Measurements from ENCODE around the gene SPECC1. TPM values are rescaled to one million over a fixed set of nuclear protein-coding genes. Genes with fewer than 3 reads are reported as not detected.
"Not testable (repeated sequence)": the region's sequence is repeated elsewhere in the genome, so short reads cannot be mapped to it uniquely, and the experiment has no call there.

SPECC1 gene
- polyA plus RNA-seq, 1 of the 3 experiments (the other 2 are of a cell fraction): 11.2 TPM

DNA sequence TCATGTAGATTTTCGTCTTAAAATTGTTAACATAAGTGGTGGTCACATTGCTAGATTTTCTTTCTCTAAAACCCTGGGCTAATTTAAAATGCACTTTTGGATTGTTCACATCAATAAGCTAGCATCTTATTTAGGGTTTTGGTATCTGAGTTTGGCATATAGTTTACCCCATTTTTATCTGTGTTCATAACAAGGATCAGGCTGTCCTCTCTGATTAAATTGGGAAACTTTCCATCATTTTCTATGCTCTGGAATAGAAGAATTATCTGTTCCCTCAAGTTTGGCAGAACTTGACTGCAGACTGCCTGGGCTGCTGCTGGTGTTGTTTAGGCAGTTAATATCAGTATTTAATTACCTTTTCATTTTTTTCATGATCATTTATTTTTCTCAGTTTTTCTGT is 1.8 kb downstream of the SPECC1 start:
- ChIA-PET POLR2A (no interaction called here), CTCF (interaction anchor here (0.7 to 4.4 kb wide), 13 partner anchors 9 to 126 kb away, joined by 3 to 56 read pairs (median 5); no protein-coding TSS in a partner anchor)
- no peak overlapping the region for H3K4me2 ChIP-seq
- H2AFZ ChIP-seq (ENCODE audit: low read depth): no peak overlapping the region
- H3K9ac ChIP-seq: no peak overlapping the region
- no peaks in the 10 kb centered on the region for H3K9me3 ChIP-seq
- H3K27ac ChIP-seq (ENCODE audit: low read depth in 2 of 2, low read length in 1 of 2): no peak overlapping the region
- no peak for DNase-seq
- H3F3A ChIP-seq (replicated peaks; ENCODE audit: insufficient read depth): peaks cover 18% of the 10 kb centered on the region
- no peaks in the 10 kb centered on the region for H3K79me2 ChIP-seq (ENCODE audit: insufficient read depth)
- no peak overlapping the region for H3K4me3 ChIP-seq (ENCODE audit: low read depth in 2 of 2, low read length in 1 of 2)
- TF ChIP-seq MAX (IDR thresholded peaks at IDR 0.05; ENCODE audit: low read depth): no peak
- no peaks in the 10 kb centered on the region for H3K9me2 ChIP-seq
- no peaks in the 10 kb centered on the region for H3K36me3 ChIP-seq (replicated peaks in 1 of 2; ENCODE audit: control insufficient read depth in 1 of 2, insufficient read depth in 2 of 2, low read length in 1 of 2)
- H4K20me1 ChIP-seq (ENCODE audit: insufficient read depth): no peaks in the 10 kb centered on the region
- 81% methylated on average over 1 of the region's 1 CpG for WGBS (ENCODE audit: low lambda C conversion rate)
- no peaks in the 10 kb centered on the region; the same call in 1 of the 2 replicates for H3K27me3 ChIP-seq (ENCODE audit: insufficient read depth)
- H3K4me1 ChIP-seq (ENCODE audit: control insufficient read depth in 1 of 2, insufficient read depth in 2 of 2, low read depth in 1 of 2, low read length in 1 of 2): peaks cover 0 to 4% of the 10 kb centered on the region in 2 experiments; a peak in 2 of 4 replicates

GRCh38 chr17:20012017-20012536 is 2.9 kb downstream of the SPECC1 start:
- peaks cover 0 to 4% of the 10 kb centered on the region in 2 experiments; a peak in 2 of 4 replicates for H3K4me1 ChIP-seq (ENCODE audit: control insufficient read depth in 1 of 2, insufficient read depth in 2 of 2, low read depth in 1 of 2, low read length in 1 of 2)
- 62% methylated on average over 2 of the region's 2 CpGs for WGBS (ENCODE audit: low lambda C conversion rate)
- H3K36me3 ChIP-seq (replicated peaks in 1 of 2; ENCODE audit: control insufficient read depth in 1 of 2, insufficient read depth in 2 of 2, low read length in 1 of 2): no peaks in the 10 kb centered on the region
- H3K79me2 ChIP-seq (ENCODE audit: insufficient read depth): no peaks in the 10 kb centered on the region
- no peak overlapping the region for H3K9ac ChIP-seq
- H3K9me2 ChIP-seq: no peaks in the 10 kb centered on the region
- H2AFZ ChIP-seq (ENCODE audit: low read depth): no peak overlapping the region
- H3F3A ChIP-seq (replicated peaks; ENCODE audit: insufficient read depth): peaks cover 18% of the 10 kb centered on the region
- H3K27ac ChIP-seq (ENCODE audit: low read depth in 2 of 2, low read length in 1 of 2): no peak overlapping the region
- ChIA-PET POLR2A (no interaction called here), CTCF (interaction anchor here (0.9 to 1.2 kb wide), 3 partner anchors 110 to 213 kb away, joined by 3 read pairs; no protein-coding TSS in a partner anchor)
- no peak overlapping the region for H3K4me3 ChIP-seq (ENCODE audit: low read depth in 2 of 2, low read length in 1 of 2)
- TF ChIP-seq TEAD4 (IDR thresholded peaks at IDR 0.05; ENCODE audit: borderline replicate concordance, insufficient read depth): no peak
- no peak for TF ChIP-seq MAX (IDR thresholded peaks at IDR 0.05; ENCODE audit: low read depth)
- TF ChIP-seq MXI1 (IDR thresholded peaks at IDR 0.05; ENCODE audit: low read depth, low read length): no peak
- TF ChIP-seq TAF1 (IDR thresholded peaks at IDR 0.05; ENCODE audit: borderline replicate concordance, low read depth, low read length): no peak
- H3K9me3 ChIP-seq: no peaks in the 10 kb centered on the region
- no peak for DNase-seq
- H3K4me2 ChIP-seq: no peak overlapping the region
- H4K20me1 ChIP-seq (ENCODE audit: insufficient read depth): no peaks in the 10 kb centered on the region
- H3K27me3 ChIP-seq (ENCODE audit: insufficient read depth): no peaks in the 10 kb centered on the region

DNA sequence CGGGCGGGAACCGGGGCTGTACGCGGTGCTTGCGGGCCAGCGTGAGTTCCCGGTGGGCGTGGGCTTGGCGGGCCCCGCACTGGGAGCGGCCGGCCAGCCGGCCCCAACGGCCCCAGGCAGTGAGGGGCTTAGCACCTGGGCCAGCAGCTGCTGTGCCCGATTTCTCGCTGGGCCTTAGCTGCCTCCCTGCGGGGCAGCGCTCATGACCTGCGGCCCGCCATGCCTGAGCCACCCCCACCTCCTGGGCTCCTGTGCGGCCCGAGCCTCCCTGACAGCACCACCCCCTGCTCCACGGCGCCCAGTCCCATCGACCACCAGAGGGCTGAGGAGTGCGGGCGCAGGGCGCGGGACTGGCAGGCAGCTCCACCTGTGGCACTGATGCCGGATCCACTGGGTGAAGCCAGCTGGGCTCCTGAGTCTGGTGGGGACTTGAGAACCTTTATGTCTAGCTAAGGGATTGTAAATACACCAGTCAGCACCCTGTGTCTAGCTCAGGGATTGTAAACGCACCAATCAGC is 7.4 kb downstream of the SPECC1 start:
- H3K9me3 ChIP-seq; H3K9ac ChIP-seq; H3K27ac ChIP-seq (ENCODE audit: low read depth in 2 of 2, low read length in 1 of 2); H3K79me2 ChIP-seq (ENCODE audit: insufficient read depth); H3K4me3 ChIP-seq (ENCODE audit: low read depth in 2 of 2, low read length in 1 of 2); H3K4me2 ChIP-seq; DNase-seq; H3K27me3 ChIP-seq (ENCODE audit: insufficient read depth); H3K4me1 ChIP-seq (ENCODE audit: control insufficient read depth in 1 of 2, insufficient read depth in 2 of 2, low read depth in 1 of 2, low read length in 1 of 2); H3F3A ChIP-seq (replicated peaks; ENCODE audit: insufficient read depth); H3K9me2 ChIP-seq; H4K20me1 ChIP-seq (ENCODE audit: insufficient read depth); CTCF ChIA-PET; POLR2A ChIA-PET; H3K36me3 ChIP-seq (replicated peaks in 1 of 2; ENCODE audit: control insufficient read depth in 1 of 2, insufficient read depth in 2 of 2, low read length in 1 of 2); H2AFZ ChIP-seq (ENCODE audit: low read depth): not testable (repeated sequence)
- 92% methylated on average over 19 of the region's 32 CpGs for WGBS (ENCODE audit: low lambda C conversion rate)
